ENCODE results near the gene KCTD11. TPM values are rescaled to one million over a fixed set of nuclear protein-coding genes. Genes with fewer than 3 reads are reported as not detected.

KCTD11 gene
- total RNA-seq, 1 experiment from 2014 or later: 5.3 TPM

GRCh38 chr17:7355573-7355972 is 3.6 kb downstream of the KCTD11 start:
- Histone ChIP-seq H3K79me2 (ENCODE audit: insufficient read depth, low read length) (no peaks in the 10 kb centered on the region; the same call in 1 of the 2 replicates), H2BK15ac (ENCODE audit: low read depth, low read length) (no peak overlapping the region), H3K27ac (ENCODE audit: insufficient read length, low read depth, low read length) (no peak overlapping the region), H3K79me1 (ENCODE audit: insufficient read depth, low read depth, low read length, poor library complexity, severe bottlenecking) (no peaks in the 10 kb centered on the region), H3T11ph (ENCODE audit: low read length) (no peak overlapping the region), H3K56ac (ENCODE audit: insufficient read length, low read depth, low read length) (no peak overlapping the region), H4K91ac (ENCODE audit: insufficient read length, low read depth, low read length) (no peak overlapping the region), H2BK12ac (ENCODE audit: insufficient read length, low read depth, low read length) (no peak overlapping the region), H3K4me1 (ENCODE audit: insufficient read depth, low read length) (no peaks in the 10 kb centered on the region), H4K20me1 (ENCODE audit: control insufficient read depth, insufficient read depth, insufficient read length) (no peaks in the 10 kb centered on the region), H2AFZ (ENCODE audit: low read length) (no peak overlapping the region), H2BK20ac (ENCODE audit: low read depth, low read length, poor library complexity, severe bottlenecking) (no peak overlapping the region), H3K14ac (ENCODE audit: insufficient read depth, low read length) (no peak overlapping the region), H2BK120ac (ENCODE audit: low read depth, low read length, poor library complexity, severe bottlenecking) (no peak overlapping the region), H3K4me2 (ENCODE audit: insufficient read depth, insufficient read length, low read length) (no peak overlapping the region), H3K9ac (ENCODE audit: extremely low read depth, insufficient read length, low read length) (no peak overlapping the region), H4K5ac (ENCODE audit: insufficient read length, low read depth, low read length) (no peak overlapping the region), H3K23ac (ENCODE audit: insufficient read length, low read depth, low read length) (no peak overlapping the region), H3K18ac (ENCODE audit: insufficient read length, low read depth, low read length) (no peak overlapping the region), H3K4ac (ENCODE audit: low read depth, low read length) (no peak overlapping the region), H4K8ac (replicated peaks; ENCODE audit: insufficient read length, low read depth, low read length) (no peak overlapping the region), H3K27me3 (ENCODE audit: insufficient read depth, low read length) (no peaks in the 10 kb centered on the region), H3K23me2 (ENCODE audit: insufficient read length, low read depth, low read length, poor library complexity, severe bottlenecking) (peaks cover 6% of the 10 kb centered on the region), H2AK5ac (ENCODE audit: insufficient read length, low read length) (no peak overlapping the region), H3K9me3 (ENCODE audit: control insufficient read depth, low read depth, low read length) (no peaks in the 10 kb centered on the region), H2BK5ac (ENCODE audit: insufficient read length, low read length) (no peak overlapping the region)
- no CpG with 5 or more reads among the region's 8 CpGs for WGBS (ENCODE audit: extremely low coverage, insufficient read length, low lambda C conversion rate)
- H3K36me3 Mint-ChIP-seq (ENCODE audit: insufficient read depth in 1 of 3, low read depth in 3 of 3): no peaks in the 10 kb centered on the region
- H3K27me3 Mint-ChIP-seq (ENCODE audit: low read depth): peaks cover 12% of the 10 kb centered on the region
- H3K9me3 Mint-ChIP-seq: no peaks in the 10 kb centered on the region
- H3K4me3 Mint-ChIP-seq: no peak overlapping the region; a peak in 1 of 5 replicates
- DNase-seq: no peak
- peaks cover 17 to 23% of the 10 kb centered on the region in 2 experiments for H3K4me1 Mint-ChIP-seq
- no peak overlapping the region for H3K27ac Mint-ChIP-seq
- TF ChIP-seq, protein P1, sequence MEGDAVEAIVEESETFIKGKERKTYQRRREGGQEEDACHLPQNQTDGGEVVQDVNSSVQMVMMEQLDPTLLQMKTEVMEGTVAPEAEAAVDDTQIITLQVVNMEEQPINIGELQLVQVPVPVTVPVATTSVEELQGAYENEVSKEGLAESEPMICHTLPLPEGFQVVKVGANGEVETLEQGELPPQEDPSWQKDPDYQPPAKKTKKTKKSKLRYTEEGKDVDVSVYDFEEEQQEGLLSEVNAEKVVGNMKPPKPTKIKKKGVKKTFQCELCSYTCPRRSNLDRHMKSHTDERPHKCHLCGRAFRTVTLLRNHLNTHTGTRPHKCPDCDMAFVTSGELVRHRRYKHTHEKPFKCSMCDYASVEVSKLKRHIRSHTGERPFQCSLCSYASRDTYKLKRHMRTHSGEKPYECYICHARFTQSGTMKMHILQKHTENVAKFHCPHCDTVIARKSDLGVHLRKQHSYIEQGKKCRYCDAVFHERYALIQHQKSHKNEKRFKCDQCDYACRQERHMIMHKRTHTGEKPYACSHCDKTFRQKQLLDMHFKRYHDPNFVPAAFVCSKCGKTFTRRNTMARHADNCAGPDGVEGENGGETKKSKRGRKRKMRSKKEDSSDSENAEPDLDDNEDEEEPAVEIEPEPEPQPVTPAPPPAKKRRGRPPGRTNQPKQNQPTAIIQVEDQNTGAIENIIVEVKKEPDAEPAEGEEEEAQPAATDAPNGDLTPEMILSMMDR (conservative IDR thresholded peaks at IDR 0.05): no peak

Data from H9 (cell line).